Fibroblast of lung (primary cell): ENCODE data around the gene COG4. TPM values are rescaled to one million over a fixed set of nuclear protein-coding genes. Genes with fewer than 3 reads are reported as not detected.

Source experiments
- DNase-seq, 2 donors: peaks; one replicate each; pipeline versions ENCODE4 v3.0.0 to v3.0.0-alpha.2; 2010; ENCODE audit warnings: low read depth in 2 of 2
- H2AFZ ChIP-seq: 2 replicates; pipeline ENCODE4 v1.5.1; 2012; ENCODE audit warnings: low read length, control low read depth, inconsistent platforms
- H3K27ac ChIP-seq: 2 replicates; pipeline ENCODE4 v1.5.1; 2011; ENCODE audit warnings: low read length, control low read depth; ENCODE audit not compliant: insufficient read depth
- H3K27me3 ChIP-seq: 2 replicates; pipeline ENCODE4 v1.5.1; 2011; ENCODE audit warnings: mild to moderate bottlenecking, low read length; ENCODE audit not compliant: control insufficient read depth, insufficient read depth
- H3K36me3 ChIP-seq: 2 replicates; pipeline ENCODE4 v1.5.1; 2011; ENCODE audit warnings: low read length; ENCODE audit not compliant: control insufficient read depth, insufficient read depth
- H3K4me1 ChIP-seq: 2 replicates; pipeline ENCODE4 v1.5.1; 2011; ENCODE audit warnings: low read length; ENCODE audit not compliant: control insufficient read depth, insufficient read depth; ENCODE audit errors: extremely low read depth
- H3K4me2 ChIP-seq: 2 replicates; pipeline ENCODE4 v1.5.1; 2011; ENCODE audit warnings: low read length, control low read depth; ENCODE audit not compliant: insufficient read depth; ENCODE audit errors: extremely low read depth
- H3K4me3 ChIP-seq, 4 experiments: fragments of 200-600 bp in 1 of 4; sonication (generic) in 1 of 4; replicated peaks in 1 of 4; 2 replicates each; pipeline ENCODE4 v1.5.1; 2011 to 2016; ENCODE audit warnings: low read length in 4 of 4, low read depth in 3 of 4, mild to moderate bottlenecking in 3 of 4, control low read depth in 2 of 4, inconsistent platforms in 1 of 4, mixed read lengths in 1 of 4; ENCODE audit not compliant: insufficient read depth in 1 of 4; ENCODE audit errors: control extremely low read depth in 1 of 4
- H3K79me2 ChIP-seq: 2 replicates; pipeline ENCODE4 v1.5.1; 2012; ENCODE audit warnings: mild to moderate bottlenecking, low read length, inconsistent platforms; ENCODE audit not compliant: control insufficient read depth, insufficient read depth
- H3K9ac ChIP-seq: 2 replicates; pipeline ENCODE4 v1.5.1; 2011; ENCODE audit warnings: mild to moderate bottlenecking, low read length, control low read depth; ENCODE audit not compliant: insufficient read depth
- H3K9me3 ChIP-seq: 2 replicates; pipeline ENCODE4 v1.5.1; 2012; ENCODE audit warnings: low read depth, low read length; ENCODE audit not compliant: control insufficient read depth, insufficient read depth
- H4K20me1 ChIP-seq: 2 replicates; pipeline ENCODE4 v1.5.1; 2011; ENCODE audit warnings: low read length; ENCODE audit not compliant: control insufficient read depth, insufficient read depth; ENCODE audit errors: extremely low read depth
- EZH2 ChIP-seq: IDR thresholded peaks from 2 replicates; pipeline ENCODE4 v1.5.1; 2012; ENCODE audit warnings: low read length, control low read depth, mild to moderate bottlenecking; ENCODE audit errors: missing control alignments
- polyA plus RNA-seq, 2 donors: library from polyadenylated mRNA; depleted of rRNA in 1 of 2; stranded (reverse) in 1 of 2; unstranded in 1 of 2; fragments of >200 nt; gene quantifications; 2 replicates each; pipeline ENCODE4 v1.2.1, GENCODE V29; 2011 to 2012; ENCODE audit warnings: missing spikeins in 1 of 2
- total RNA-seq: library from RNA; depleted of rRNA; stranded (reverse); fragments of >200 nt; gene quantifications from 2 replicates; pipeline ENCODE4 v1.2.1, GENCODE V29; 2014
- TF ChIP-seq, protein P1 (sequence below), 2 donors: IDR thresholded peaks in 1 of 2; conservative IDR thresholded peaks in 1 of 2; 1 replicate in 1 of 2; 2 replicates in 1 of 2; pipeline ENCODE4 v1.5.1; 2011 to 2012; ENCODE audit warnings: low read length in 2 of 2, control low read depth in 1 of 2, inconsistent platforms in 1 of 2, low read depth in 1 of 2, mild to moderate bottlenecking in 1 of 2

Gene COG4
- total and polyA plus RNA-seq, 2 donors (not counting 1 experiment from before 2014, with no cell fraction given): 36.2 to 117 TPM

DNA sequence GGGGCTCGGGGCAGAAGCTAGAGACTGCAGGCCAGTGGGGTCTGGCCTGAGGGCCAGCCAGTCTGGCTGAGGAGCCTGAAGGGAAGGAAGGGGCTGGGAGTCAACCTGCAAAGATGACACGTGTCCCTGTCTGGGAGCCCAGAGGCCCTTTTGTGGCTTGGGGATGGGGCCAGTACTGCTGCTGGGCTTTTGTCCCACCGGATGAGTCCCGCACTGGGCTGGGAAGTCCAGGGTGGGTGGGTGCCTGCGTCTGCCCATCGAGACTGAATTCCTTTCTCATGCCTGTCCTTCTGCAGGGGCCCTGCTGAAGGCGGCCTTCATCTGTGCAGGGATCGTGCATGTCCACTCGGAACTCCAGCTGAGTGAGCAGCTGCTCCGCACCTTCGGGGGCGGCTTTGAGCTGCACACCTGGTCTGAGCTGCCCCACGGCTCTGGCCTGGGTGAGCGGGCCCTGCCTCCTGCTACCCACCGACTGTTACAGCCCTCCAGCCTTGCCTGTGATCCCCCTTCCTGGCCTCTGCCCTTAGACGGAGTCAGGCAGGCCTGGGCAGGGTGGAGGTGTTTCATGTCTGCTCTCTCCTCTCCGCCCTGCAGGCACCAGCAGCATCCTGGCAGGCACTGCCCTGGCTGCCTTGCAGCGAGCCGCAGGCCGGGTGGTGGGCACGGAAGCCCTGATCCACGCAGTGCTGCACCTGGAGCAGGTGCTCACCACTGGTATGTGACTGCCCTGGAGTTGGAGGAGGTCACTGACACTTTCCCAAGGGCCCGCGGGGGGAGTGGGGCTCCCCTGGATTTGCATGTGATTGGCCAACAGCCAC, 48.1 kb downstream of the COG4 start:
- DNase-seq: no peak
- Histone ChIP-seq H3K79me2 (no peaks in the 10 kb centered on the region), H3K27me3 (no peaks in the 10 kb centered on the region), H2AFZ (no peak overlapping the region), H3K4me3 (no peak overlapping the region), H3K9ac (no peak overlapping the region), H3K9me3 (no peaks in the 10 kb centered on the region), H4K20me1 (no peaks in the 10 kb centered on the region), H3K36me3 (peaks cover 12% of the 10 kb centered on the region), H3K27ac (no peak overlapping the region), H3K4me1 (peaks cover 18% of the 10 kb centered on the region), H3K4me2 (no peak overlapping the region)
- no peak for TF ChIP-seq EZH2
- TF ChIP-seq, protein P1, sequence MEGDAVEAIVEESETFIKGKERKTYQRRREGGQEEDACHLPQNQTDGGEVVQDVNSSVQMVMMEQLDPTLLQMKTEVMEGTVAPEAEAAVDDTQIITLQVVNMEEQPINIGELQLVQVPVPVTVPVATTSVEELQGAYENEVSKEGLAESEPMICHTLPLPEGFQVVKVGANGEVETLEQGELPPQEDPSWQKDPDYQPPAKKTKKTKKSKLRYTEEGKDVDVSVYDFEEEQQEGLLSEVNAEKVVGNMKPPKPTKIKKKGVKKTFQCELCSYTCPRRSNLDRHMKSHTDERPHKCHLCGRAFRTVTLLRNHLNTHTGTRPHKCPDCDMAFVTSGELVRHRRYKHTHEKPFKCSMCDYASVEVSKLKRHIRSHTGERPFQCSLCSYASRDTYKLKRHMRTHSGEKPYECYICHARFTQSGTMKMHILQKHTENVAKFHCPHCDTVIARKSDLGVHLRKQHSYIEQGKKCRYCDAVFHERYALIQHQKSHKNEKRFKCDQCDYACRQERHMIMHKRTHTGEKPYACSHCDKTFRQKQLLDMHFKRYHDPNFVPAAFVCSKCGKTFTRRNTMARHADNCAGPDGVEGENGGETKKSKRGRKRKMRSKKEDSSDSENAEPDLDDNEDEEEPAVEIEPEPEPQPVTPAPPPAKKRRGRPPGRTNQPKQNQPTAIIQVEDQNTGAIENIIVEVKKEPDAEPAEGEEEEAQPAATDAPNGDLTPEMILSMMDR (conservative IDR thresholded peaks at IDR 0.05 in 1 of 2, IDR thresholded peaks at IDR 0.05 in 1 of 2; ENCODE audit: low read depth in 1 of 2, low read length in 2 of 2): no peak

DNA sequence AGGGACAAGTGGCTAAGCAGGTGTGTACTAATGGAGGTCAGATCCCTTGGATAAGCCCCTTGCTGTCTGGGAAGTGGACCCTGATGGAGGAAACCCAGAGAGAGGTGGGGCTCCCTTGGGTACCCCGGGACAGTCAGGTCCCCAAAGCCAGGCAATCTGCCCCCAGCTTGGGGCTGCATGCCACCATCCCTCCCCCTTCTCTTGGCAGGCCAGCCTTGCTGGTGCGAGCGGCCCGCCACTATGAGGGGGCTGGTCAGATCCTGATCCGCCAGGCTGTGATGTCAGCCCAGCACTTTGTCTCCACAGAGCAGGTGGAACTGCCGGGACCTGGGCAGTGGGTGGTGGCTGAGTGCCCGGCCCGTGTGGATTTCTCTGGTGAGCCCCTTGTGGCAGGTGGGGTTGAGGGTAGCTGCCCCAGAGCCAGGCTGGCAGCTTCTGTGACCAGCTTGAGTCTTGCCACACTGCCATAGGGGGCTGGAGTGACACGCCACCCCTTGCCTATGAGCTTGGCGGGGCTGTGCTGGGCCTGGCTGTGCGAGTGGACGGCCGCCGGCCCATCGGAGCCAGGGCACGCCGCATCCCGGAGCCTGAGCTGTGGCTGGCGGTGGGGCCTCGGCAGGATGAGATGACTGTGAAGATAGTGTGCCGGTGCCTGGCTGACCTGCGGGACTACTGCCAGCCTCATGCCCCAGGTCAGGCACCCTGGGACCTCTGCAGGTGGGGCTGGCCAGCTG, 48.9 kb downstream of the COG4 start:
- H3K9me3 ChIP-seq: no peaks in the 10 kb centered on the region
- no peak overlapping the region for H3K4me2 ChIP-seq
- no peaks in the 10 kb centered on the region for H3K79me2 ChIP-seq
- TF ChIP-seq, protein P1 (conservative IDR thresholded peaks at IDR 0.05 in 1 of 2, IDR thresholded peaks at IDR 0.05 in 1 of 2; ENCODE audit: low read depth in 1 of 2, low read length in 2 of 2): no peak
- TF ChIP-seq EZH2: no peak
- no peak for DNase-seq
- H3K27me3 ChIP-seq: no peaks in the 10 kb centered on the region
- H2AFZ ChIP-seq: no peak overlapping the region
- peaks cover 18% of the 10 kb centered on the region for H3K4me1 ChIP-seq
- no peaks in the 10 kb centered on the region for H4K20me1 ChIP-seq
- H3K36me3 ChIP-seq: peaks cover 9% of the 10 kb centered on the region
- H3K9ac ChIP-seq: no peak overlapping the region
- no peak overlapping the region for H3K4me3 ChIP-seq
- no peak overlapping the region for H3K27ac ChIP-seq
